HFF-Myc (cell line): ENCODE results near the gene PCDH7.

Experiments used
- DNase-seq: peaks from one replicate; pipeline ENCODE4 v3.0.0-alpha.2; 2011; ENCODE audit warnings: low read depth; ENCODE audit errors: extremely low read depth
- H3K4me3 ChIP-seq: replicated peaks from 2 replicates; pipeline ENCODE4 v1.5.1; 2011; ENCODE audit warnings: low read depth, mild to moderate bottlenecking, control low read depth, low read length
- TF ChIP-seq, protein P1 (sequence below): IDR thresholded peaks from 2 replicates; pipeline ENCODE4 v1.5.1; 2012; ENCODE audit warnings: mild to moderate bottlenecking, low read depth, low read length, control low read depth; ENCODE audit errors: missing control alignments

PCDH7 gene

DNA sequence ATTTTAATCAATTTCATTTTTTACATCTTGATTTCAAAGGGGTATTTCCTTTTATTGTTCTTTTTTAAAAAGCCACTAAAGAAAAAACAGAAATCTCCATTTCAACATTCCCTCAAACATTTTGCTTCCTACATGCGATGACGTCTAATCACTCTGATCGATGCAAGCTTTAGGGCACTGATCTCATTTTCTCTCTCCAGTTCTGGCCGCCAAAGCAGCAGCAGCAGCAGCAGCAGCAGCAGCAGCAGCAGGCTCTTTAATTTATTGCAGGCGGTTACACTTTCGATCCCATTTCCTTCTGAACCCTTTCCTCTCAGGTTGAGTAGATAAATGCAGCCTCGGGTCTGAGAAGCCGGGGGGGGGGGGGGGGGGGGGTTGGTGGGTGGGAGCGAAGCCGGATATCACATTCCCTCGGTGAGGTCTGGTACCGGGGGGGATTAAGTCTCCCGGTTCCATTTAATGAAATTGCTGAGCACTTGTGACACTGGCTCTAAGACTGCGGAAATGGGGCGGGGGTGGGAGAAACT is 3.4 kb upstream of the PCDH7 start:
- TF ChIP-seq, protein P1, sequence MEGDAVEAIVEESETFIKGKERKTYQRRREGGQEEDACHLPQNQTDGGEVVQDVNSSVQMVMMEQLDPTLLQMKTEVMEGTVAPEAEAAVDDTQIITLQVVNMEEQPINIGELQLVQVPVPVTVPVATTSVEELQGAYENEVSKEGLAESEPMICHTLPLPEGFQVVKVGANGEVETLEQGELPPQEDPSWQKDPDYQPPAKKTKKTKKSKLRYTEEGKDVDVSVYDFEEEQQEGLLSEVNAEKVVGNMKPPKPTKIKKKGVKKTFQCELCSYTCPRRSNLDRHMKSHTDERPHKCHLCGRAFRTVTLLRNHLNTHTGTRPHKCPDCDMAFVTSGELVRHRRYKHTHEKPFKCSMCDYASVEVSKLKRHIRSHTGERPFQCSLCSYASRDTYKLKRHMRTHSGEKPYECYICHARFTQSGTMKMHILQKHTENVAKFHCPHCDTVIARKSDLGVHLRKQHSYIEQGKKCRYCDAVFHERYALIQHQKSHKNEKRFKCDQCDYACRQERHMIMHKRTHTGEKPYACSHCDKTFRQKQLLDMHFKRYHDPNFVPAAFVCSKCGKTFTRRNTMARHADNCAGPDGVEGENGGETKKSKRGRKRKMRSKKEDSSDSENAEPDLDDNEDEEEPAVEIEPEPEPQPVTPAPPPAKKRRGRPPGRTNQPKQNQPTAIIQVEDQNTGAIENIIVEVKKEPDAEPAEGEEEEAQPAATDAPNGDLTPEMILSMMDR = no peak
- H3K4me3 ChIP-seq = peak overlapping the region; percentile 26
- no peak for DNase-seq

DNA sequence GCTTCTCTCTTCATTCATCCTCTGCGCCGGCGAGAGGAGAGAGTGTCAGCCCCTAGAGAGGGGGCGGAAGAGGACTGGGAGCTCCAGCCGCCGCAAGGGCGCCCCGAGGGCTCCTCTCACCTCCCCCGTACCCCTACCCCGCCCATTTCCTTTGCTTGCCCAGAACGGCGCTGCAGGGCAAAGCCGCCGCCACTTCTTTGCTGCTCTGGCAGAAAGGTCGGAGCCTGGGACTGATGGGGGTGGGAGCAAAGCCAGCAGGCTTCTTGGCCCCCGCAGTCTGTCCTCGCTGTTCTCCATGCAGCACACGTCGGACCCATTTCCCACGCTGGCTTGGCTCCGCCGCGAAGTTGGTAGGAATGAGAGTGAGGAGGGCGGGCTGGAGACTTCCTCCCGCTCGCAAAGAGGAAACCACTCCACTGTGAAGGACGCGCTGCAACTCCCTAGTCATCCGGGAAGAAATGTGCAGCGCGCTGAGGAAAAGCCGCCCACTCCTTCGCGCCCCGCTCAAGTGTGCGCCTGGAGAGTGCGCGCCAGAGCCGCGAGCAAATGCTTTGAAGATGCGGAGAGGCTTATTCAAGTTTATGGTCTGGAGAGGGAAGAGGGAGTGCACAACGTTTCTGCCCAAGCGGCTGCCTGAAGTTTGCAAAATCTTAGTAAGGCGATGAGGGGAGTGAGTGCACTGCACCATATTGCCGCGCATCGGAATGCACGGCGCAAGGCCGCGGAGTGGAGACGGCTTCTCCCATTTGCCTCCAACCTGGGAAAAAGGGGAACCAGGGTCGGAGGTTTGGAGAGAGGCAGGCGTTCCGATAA is 2.8 kb upstream of the PCDH7 start:
- TF ChIP-seq, protein P1 = no peak
- H3K4me3 ChIP-seq = peak overlapping the region; percentile 26
- no peak for DNase-seq

DNA sequence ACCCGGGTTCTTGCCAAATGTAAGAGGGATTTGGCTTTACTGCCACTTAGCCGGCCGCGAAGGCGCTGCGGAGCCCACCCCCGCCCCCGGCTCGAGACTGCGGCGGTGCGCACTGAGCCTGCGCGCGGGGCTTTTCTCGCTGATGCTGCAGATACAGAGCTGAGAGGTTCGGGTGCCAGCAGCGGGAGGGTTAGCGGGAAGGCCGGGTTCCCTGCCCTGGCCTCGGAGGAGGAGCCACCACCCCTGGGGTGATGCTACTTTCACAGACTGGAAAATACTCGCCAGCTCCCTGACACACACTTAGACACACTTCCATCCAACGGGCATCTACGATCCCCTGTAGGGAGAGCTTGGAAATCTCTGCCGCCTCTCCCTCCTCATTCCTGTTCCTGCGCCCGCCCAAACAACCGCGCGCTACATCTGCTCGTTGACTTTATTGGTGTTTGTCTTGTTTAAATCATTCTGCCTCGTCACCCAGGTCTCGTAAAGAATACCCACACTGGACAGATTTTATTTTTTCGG is 2.1 kb upstream of the PCDH7 start:
- no peak for DNase-seq
- peak overlapping the region; percentile 26 for H3K4me3 ChIP-seq
- TF ChIP-seq, protein P1 = no peak

DNA sequence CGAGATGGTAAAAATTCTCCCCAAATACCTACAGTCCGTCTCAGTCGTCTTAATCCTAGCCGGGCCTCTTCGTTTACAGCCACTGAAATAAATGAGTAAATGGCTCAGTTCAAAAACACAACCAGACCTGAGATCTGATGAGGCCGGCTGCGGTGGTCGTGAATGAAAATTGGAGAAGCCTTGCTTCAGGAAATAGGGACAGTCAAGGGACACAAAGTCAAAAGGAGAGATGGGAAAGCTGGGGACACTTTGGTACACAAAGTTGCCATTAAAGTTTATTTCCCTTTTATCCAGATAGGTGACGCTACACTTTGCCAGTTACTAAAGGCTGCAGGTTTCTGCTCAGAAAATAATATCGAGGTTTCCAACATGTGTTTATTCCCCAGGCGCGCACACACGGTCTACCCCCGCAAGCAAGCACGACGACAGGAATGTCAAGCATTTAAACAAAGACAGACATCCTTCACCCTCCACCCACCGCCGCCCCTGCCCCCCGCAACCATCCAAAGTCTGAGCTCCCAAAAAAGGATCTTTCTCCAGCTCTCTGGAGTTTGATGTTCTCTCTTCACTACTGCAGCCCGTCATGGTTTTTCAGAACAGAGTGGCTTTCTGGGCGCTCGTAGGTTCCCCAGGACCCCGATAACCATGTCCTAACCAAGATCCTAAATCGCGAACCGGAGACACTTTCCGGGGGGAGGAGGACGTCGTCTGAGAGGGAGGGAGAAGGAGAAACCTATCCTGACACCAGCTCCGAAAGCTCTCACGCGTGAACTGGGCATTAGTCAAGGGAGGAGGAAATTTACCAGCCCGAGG is 1.3 kb upstream of the PCDH7 start:
- H3K4me3 ChIP-seq = peak overlapping the region; percentile 32
- TF ChIP-seq, protein P1 = no peak

DNA sequence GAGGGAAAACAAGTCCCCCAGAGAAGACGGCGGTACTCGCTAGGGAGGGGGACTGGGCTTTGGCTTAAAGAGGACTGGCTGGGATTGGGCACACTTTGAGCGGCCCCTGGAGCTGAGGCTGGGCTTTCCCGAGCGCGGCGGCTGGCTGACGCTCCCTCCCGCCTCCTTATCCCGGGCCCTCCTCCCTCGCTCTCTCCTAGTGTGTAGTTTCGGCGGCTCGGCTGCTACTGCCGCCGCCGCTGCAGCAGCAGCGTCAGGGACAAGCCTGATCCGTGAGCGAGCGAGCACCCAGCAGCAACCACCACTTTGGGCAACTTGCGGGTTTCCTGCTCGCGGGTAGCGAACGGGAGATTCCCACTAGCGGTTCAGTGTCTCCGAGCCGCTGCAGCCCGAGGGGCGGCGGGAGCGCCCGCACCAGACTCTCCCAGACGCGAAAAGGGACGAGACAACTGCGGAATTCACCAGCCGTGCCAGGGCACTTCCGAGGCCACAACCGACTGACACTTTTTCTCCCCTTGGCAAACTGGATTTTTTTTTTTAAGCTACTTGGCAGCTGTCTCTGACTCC is 632 bp upstream of the PCDH7 start:
- no peak for DNase-seq
- TF ChIP-seq, protein P1 = no peak
- H3K4me3 ChIP-seq = peak overlapping the region; percentile 32

More for the DNA sequence above, 1.3 kb upstream of the PCDH7 start:
- no peak for DNase-seq

DNA sequence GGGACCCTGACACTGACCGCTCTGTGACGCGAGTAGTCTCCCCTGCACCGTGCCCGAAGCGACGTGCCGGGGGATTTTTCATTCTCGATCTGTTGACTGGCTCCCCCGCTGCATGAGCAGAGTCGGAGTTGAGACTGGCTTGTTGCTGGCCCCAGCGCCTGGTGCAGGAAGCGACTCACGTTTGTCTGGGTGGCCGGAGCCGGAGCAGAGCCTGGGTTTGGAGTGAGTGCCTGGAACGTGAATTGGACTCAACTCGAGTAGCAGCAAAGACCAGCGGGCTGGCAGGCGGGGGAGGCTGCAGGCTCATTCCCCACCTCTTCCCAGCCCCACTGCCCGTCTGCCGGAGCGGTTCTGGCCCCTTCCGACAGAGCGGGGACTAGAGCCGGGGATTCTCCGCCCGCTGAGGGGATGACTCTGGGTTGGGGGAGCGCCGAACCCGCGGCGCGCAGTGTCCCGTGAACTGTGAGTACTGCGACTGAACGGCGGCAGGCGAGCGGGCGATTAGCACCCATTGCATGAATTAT is 554 bp downstream of the PCDH7 start:
- DNase-seq = no peak
- TF ChIP-seq, protein P1 = no peak
- H3K4me3 ChIP-seq = peak overlapping the region; percentile 32
